Ishikawa (cell line): ENCODE data around the gene GALP.

Experiments
- EGR1 ChIP-seq: IDR thresholded peaks from 2 replicates; pipeline ENCODE4 v1.6.1; 2012
- EP300 ChIP-seq: IDR thresholded peaks from 2 replicates; pipeline ENCODE4 v1.6.1; 2012; ENCODE audit warnings: borderline replicate concordance
- YY1 ChIP-seq: IDR thresholded peaks from 2 replicates; pipeline ENCODE4 v1.6.1; 2012; ENCODE audit warnings: low read depth

DNA sequence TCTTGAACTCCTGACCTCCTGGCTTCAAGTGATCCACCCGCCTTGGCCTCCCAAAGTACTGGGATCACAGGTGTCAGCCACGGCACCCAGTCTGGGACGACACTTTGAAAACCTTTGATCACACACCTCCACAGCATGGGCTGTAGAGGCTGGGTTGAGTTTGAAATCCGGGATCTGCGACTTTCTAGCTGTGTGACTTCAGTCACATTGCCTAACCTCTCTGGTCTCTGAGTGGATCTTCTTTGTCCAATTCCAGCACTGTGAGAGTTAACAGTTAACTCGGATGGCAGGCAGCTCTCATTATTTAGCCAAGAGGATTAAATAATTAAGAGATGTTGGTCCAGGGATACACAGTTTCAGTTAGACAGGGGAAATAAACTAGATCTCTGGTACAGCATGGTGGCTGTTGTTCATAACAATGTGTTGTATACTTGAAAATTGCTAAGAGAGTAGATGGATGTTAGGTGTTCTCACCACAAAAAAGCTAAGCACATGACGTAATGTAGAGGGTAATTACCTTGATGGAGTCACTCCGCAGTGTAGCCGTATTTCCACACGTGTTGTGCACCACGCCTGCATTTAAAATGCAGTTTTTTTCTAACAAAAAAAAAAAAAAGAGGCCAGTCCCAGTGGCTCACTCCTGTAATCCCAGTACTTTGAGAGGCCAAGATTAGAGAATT is 1.9 kb downstream of the GALP start:
- TF ChIP-seq EP300 (no peak), EGR1 (no peak), YY1 (no peak)
